Keratinocyte (primary cell): ENCODE results near the gene CPAMD8.

Experiments used
- EZH2 ChIP-seq: IDR thresholded peaks from one replicate; pipeline ENCODE4 v1.6.1; 2012; ENCODE audit warnings: inconsistent platforms, mild to moderate bottlenecking, low read length, moderate library complexity
- TF ChIP-seq, protein P1 (sequence below), 3 experiments: IDR thresholded peaks in 1 of 3; conservative IDR thresholded peaks in 1 of 3; optimal IDR thresholded peaks in 1 of 3; 2 replicates in 2 of 3; 3 replicates in 1 of 3; pipeline versions ENCODE3 to v1.5.1; 2011; ENCODE audit warnings: low read length in 3 of 3, mild to moderate bottlenecking in 3 of 3, moderate library complexity in 2 of 3, control low read depth in 1 of 3, inconsistent platforms in 1 of 3; ENCODE audit not compliant: insufficient read depth in 2 of 3; ENCODE audit errors: extremely low read depth in 1 of 3

GRCh38 chr19:17001603-17002183 is 24.9 kb downstream of the CPAMD8 start:
- TF ChIP-seq, protein P1, sequence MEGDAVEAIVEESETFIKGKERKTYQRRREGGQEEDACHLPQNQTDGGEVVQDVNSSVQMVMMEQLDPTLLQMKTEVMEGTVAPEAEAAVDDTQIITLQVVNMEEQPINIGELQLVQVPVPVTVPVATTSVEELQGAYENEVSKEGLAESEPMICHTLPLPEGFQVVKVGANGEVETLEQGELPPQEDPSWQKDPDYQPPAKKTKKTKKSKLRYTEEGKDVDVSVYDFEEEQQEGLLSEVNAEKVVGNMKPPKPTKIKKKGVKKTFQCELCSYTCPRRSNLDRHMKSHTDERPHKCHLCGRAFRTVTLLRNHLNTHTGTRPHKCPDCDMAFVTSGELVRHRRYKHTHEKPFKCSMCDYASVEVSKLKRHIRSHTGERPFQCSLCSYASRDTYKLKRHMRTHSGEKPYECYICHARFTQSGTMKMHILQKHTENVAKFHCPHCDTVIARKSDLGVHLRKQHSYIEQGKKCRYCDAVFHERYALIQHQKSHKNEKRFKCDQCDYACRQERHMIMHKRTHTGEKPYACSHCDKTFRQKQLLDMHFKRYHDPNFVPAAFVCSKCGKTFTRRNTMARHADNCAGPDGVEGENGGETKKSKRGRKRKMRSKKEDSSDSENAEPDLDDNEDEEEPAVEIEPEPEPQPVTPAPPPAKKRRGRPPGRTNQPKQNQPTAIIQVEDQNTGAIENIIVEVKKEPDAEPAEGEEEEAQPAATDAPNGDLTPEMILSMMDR (optimal IDR thresholded peaks at IDR 0.05 in 1 of 3, IDR thresholded peaks at IDR 0.05 in 1 of 3, conservative IDR thresholded peaks at IDR 0.05 in 1 of 3; ENCODE audit: extremely low read depth in 1 of 3, insufficient read depth in 2 of 3, low read length in 3 of 3): no peak
- TF ChIP-seq EZH2: no peak
